GM19035 (cell line): ENCODE data around the gene MTA1.

ENCODE experiments used
- ATAC-seq: cut with Tn5 transposase; IDR thresholded peaks from one replicate; pipeline ENCODE4 v1.9.1; 2021; ENCODE audit not compliant: unreplicated experiment

MTA1 gene

DNA sequence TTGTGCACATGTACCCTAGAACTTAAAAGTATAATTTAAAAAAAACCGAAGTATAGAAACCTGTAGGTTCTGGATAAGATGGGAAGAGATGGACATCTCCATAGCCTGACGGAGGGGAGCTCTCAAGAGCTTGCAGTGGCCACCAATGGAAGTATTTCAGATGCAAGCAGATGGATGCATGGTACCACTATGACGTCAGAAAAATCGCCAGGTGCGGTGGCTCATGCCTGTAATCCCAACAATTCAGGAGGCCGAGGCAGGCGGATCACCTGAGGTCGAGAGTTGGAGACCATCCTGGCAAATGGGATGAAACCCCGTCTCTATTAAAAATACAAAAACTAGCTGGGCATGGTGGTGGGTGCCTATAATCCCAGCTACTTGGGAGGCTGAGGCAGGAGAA, 17.9 kb upstream of the MTA1 start:
- no peak for ATAC-seq

GRCh38 chr14:105408592-105408991, 11.0 kb upstream of the MTA1 start:
- no peak for ATAC-seq

DNA sequence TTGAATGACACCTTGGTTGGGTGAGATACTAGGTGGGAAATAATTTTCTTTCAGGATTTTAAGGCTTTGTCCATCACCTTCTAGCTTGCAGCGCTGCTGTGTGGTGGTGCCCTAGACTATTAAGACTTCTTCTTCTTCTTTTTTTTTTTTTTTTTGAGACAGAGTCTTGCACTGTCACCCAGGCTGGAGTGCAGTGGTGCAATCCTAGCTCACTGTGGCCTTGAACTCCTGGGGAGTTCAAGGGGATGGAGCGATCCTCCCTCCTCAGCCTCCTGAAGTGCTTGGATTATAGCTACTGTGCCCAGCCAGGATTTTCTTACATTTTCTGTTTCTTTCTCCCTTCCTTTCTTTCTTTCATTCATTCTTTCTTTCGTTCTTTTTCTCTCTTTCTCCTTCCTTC, 10.3 kb upstream of the MTA1 start:
- ATAC-seq = no peak

- no peak for ATAC-seq
Observed at GRCh38 chr14:105410642-105411016, 9.0 kb upstream of the MTA1 start.

DNA sequence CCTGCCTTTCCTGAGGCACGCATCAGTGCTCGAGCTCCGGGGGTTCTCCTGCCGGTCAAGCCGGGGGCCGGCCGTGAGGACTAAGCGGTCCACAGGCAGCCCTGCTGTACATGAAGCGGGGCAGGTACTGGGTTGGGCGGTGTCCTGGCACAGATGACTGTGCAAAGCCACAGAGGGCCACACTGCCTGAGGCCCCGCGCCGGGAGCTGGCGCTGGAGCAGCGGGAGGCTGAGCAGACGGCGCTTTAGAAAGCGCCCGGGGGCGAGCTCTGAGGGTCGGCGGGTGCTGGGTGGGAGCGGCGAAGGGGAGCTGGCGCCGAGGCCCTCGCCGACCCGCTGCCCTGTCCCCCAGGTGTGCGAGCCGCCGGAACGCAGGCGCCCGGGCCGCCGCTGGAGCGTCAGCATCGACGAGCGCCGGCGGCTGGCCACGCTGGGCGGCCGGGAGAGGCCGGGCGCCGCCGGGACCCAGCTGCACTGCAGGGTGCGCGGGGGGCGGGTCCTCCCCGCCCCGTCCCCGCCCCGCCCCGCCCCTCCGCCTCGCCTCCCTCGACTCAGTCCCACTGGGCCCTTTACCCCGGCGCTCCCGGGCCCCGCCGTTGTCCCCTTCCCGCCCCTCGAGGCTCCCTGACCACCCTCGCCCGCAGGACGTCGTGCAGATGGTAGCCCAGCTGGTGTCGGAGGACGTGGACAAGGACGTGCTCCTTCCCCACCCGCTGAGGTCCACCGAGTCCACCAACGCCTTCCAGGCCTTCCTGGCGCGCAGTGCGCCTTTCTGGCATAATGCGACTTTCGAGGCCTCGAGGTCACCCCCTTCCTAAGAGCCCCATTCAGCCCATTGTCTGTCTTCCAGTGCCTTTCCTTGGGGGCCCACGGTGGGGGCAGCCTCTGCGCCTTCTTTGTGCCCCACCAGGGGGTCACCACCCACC, 8.3 kb upstream of the MTA1 start:
- ATAC-seq = no peak

DNA sequence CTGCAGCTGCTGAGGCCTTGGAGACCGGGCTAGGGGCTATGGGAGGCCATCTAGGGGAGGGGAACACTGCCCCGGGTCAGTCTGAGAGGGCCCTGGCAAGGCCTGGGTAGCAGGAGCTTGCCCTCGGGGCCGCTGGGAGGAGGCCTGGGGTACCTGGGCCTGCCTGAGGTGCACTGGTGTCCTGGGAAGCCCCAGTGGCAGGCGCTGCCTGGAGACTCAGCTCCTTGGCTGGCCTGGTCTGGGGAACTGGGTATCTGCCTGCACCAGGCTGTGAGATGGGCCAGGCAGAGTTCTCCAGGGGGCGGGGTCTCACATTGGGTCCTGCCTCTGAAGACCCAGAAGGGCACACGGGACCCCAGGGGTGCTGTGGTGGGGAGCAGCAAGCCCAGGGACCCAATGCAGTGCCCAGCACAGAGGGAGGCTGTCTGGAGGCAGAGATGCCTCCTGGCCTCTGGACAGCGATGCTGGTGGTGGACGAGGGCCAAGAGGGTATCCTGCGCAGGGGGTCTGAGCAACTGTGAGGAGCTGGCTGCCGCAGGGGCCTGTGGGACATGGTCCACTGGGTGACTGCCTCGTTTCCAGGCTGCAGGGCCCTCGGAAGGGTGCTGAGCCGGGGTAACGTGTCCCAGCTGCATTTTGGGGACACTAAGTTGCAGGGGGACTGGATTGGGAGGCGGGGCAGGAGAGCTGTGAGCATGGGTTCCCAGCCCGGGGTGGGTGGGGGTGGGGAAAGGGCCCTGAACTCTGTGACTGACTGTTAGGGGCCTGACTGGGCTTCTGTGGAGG, 7.4 kb upstream of the MTA1 start:
- ATAC-seq = no peak

DNA sequence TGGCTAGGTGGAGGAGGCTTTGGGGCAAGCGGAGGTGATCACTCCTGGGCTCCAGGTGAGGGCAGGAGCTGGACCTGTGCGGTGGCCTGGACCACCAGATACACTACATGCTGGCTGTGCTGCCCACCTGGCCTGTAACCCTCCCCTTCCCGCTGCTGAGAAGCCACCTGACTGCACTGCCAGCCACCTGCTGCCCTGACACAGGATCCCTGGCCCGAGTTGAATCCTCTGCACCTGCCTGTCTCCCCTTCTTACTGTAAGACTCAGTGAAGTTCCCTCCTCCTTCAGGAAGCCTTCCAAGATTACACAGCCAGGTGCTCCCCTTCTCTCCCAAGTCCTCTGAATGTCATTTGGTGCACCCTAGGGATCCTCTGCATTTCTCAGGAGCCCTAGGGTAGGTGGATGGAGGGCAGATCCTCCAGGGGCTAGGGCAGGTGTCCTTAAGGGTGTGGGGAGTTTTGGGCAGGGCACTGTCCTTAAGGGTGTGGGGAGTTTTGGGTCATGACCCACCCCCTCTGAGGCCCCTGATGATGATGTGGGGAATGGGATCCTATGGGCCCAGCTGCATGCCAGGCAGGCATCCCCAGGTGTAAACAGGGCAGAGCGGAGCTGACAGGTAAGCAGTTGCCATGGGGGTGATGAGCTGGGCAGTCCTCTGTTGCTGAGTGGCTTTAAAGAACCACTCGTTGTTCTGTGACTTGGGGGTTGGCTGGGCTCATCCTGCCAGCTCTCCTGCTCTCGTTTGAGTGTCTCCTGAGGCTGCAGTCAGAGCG, 6.7 kb upstream of the MTA1 start:
- no peak for ATAC-seq

- ATAC-seq = no peak
Observed at GRCh38 chr14:105413544-105413886, 6.1 kb upstream of the MTA1 start.

GRCh38 chr14:105414456-105415371, 4.9 kb upstream of the MTA1 start:
- ATAC-seq = no peak

- no peak for ATAC-seq
Observed at GRCh38 chr14:105415481-105416428, 3.9 kb upstream of the MTA1 start.

DNA sequence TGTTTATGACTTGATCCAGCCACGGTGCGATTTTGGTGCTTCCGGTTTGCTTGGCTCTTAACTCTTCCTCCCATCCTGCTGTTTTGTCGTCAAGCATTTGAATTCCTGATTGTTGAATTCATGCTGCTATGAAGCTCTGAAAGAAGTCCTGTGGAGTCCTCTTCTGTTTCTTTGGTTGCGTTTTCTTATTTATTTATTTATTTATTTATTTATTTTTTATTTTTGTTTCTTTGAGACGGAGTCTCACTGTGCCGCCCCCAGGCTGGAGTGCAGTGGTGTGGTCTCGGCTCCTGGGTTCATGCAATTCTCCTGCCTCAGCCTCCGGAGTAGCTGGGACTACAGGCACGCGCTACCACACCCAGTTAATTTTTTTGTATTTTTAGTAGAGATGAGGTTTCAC, 3.0 kb upstream of the MTA1 start:
- no peak for ATAC-seq

DNA sequence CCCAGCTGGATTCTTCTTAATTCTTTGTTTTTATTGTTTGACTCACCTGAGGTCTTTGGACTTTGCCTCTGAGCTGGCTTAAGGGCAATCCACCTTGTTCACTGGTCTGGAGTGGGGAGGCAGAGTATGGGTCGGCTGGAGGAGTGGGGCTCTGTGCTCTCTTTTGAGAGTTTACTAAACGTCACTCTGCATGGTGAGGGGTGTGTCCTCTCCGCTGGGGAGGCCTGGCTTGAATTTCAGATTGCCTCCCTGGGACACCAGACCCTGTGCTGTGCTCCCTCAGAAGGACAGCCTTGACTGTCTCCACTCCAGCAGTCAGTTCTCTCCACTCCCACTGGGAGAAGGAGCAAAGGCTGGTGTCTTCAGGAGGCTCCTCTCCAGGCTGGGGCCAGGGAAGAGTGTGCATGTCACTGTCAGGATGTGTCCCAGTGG, 1.9 kb upstream of the MTA1 start:
- no peak for ATAC-seq

- ATAC-seq = no peak
Observed at GRCh38 chr14:105418269-105419194, 1.1 kb upstream of the MTA1 start.

DNA sequence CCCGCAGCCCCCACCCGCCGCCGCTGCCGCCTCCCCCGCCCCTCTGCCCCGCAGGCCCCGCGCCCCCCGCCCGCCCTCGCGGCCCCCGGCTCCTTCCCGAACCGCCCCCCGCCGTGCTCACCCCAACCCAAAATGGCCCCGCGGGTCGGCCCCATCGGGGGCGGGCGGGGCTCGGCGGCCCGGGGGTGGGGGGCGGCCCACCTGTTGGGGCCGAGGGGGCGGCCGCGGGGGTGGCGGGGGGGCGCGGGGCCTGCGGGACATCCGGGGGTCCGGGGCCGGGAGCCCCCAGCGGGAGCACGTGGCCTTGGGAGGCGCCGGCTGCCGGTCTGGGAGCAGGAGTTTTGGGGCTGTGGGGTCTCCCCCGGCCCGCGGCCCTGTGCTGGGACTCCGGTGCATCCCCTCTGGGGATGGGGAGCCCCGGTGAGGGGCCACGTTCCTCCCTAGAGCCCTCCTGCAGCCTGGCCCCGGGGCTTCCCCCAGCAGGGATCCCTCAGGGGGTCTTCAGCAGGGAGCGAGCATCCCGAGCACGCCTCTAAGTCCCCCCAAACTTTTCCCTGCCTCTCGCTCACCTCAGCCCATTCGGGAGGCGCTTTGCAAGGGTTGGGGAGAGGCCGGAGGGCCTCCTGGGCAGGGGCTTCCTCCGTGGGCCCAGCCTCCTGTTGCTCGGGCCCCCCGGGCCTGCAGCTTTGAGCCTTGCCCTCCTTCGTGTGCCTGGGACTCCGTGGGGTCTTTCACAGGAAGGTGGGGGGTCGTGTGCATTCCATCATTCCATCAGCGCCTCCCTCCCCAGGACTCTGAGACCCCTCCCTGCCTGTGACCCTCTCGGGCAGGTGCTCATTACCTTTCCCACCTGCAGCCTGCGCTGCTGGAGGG, 710 bp downstream of the MTA1 start:
- no peak for ATAC-seq

- no peak for ATAC-seq
Observed at GRCh38 chr14:105420974-105421674, 1.5 kb downstream of the MTA1 start.

GRCh38 chr14:105421723-105422615, 2.3 kb downstream of the MTA1 start:
- no peak for ATAC-seq
